NCI-H748 (cell line): ENCODE results near the gene OR10A5.
"Not testable (repeated sequence)": the region's sequence is repeated elsewhere in the genome, so short reads cannot be mapped to it uniquely, and the experiment has no call there.

Experiments used
- DNase-seq: peaks from one replicate; lab custom pipeline; 2025; ENCODE audit not compliant: unreplicated experiment; lab: John Stamatoyannopoulos, UW

Gene OR10A5

GRCh38 chr11:6845383-6845782, at the start of gene OR10A5:
Gene OR10A5 (plus strand): TSS chr11:6845683. CDS start chr11:6845683, 0 bp downstream.
- no peak for DNase-seq

GRCh38 chr11:6799402-6799801, 46.1 kb upstream of the OR10A5 start, which contains the start of gene OR6A2:
Gene OR6A2 (minus strand): TSS chr11:6799689. CDS start chr11:6795708, 3,981 bp downstream.
- DNase-seq = no peak

- DNase-seq = not testable (repeated sequence)
Measured at GRCh38 chr11:6801075-6801474, 44.4 kb upstream of the OR10A5 start.

GRCh38 chr11:6812390-6813005, 33.0 kb upstream of the OR10A5 start:
- peak; percentile 45 for DNase-seq

- no peak for DNase-seq
Measured at GRCh38 chr11:6813656-6814055, 31.8 kb upstream of the OR10A5 start.

GRCh38 chr11:6817694-6818093, 27.8 kb upstream of the OR10A5 start:
- DNase-seq = peak; percentile 44

GRCh38 chr11:6818967-6819366, 26.5 kb upstream of the OR10A5 start:
- no peak for DNase-seq

GRCh38 chr11:6824136-6824823, 21.2 kb upstream of the OR10A5 start:
- DNase-seq = no peak

- peak; percentile 53 for DNase-seq
Measured at GRCh38 chr11:6825231-6825744, 20.2 kb upstream of the OR10A5 start.

- peak; percentile 6 for DNase-seq
Measured at GRCh38 chr11:6828103-6828502, 17.4 kb upstream of the OR10A5 start.

GRCh38 chr11:6833356-6833755, 12.1 kb upstream of the OR10A5 start:
- no peak for DNase-seq

GRCh38 chr11:6834021-6834420, 11.5 kb upstream of the OR10A5 start:
- DNase-seq = no peak

- DNase-seq = no peak
Measured at GRCh38 chr11:6841694-6842093, 3.8 kb upstream of the OR10A5 start.

- DNase-seq = no peak
Measured at GRCh38 chr11:6843670-6844069, 1.8 kb upstream of the OR10A5 start.

- DNase-seq = no peak
Measured at GRCh38 chr11:6844356-6844755, 1.1 kb upstream of the OR10A5 start.

- DNase-seq = no peak
Measured at GRCh38 chr11:6850526-6850925, 5.0 kb downstream of the OR10A5 start.

GRCh38 chr11:6854801-6855200, 9.3 kb downstream of the OR10A5 start:
- DNase-seq = not testable (repeated sequence)

GRCh38 chr11:6855971-6856541, 10.6 kb downstream of the OR10A5 start:
- no peak for DNase-seq

- no peak for DNase-seq
Measured at GRCh38 chr11:6856871-6857270, 11.4 kb downstream of the OR10A5 start.

GRCh38 chr11:6862961-6863360, 17.5 kb downstream of the OR10A5 start, which contains the start of gene OR10A2:
Gene OR10A2 (plus strand): TSS chr11:6863057. CDS start chr11:6869755, 6,698 bp downstream.
- no peak for DNase-seq

GRCh38 chr11:6864438-6864837, 19.0 kb downstream of the OR10A5 start:
- DNase-seq = no peak

GRCh38 chr11:6871278-6871677, 25.8 kb downstream of the OR10A5 start:
- DNase-seq = no peak
